Endothelial cell (in vitro differentiated cells): Measurements from ENCODE around the gene PIGQ. TPM values are rescaled to one million over a fixed set of nuclear protein-coding genes. Genes with fewer than 3 reads are reported as not detected.

Source experiments
- DNase-seq: peaks from one replicate; pipeline ENCODE4 v3.0.0; 2021; ENCODE audit warnings: low spot score
- H3K27ac Mint-ChIP-seq: one replicate; pipeline ENCODE4 v1.8.0; 2021; ENCODE audit warnings: mixed read lengths, inconsistent platforms; ENCODE audit not compliant: unreplicated experiment
- H3K27me3 Mint-ChIP-seq: one replicate; pipeline ENCODE4 v1.8.0; 2021; ENCODE audit warnings: mild to moderate bottlenecking, moderate library complexity, mixed read lengths, inconsistent platforms; ENCODE audit not compliant: unreplicated experiment
- H3K36me3 Mint-ChIP-seq: one replicate; pipeline ENCODE4 v1.8.0; 2021; ENCODE audit warnings: mild to moderate bottlenecking, low read depth, mixed read lengths, inconsistent platforms; ENCODE audit not compliant: unreplicated experiment
- H3K4me1 Mint-ChIP-seq: one replicate; pipeline ENCODE4 v1.8.0; 2021; ENCODE audit warnings: mild to moderate bottlenecking, mixed read lengths, inconsistent platforms; ENCODE audit not compliant: unreplicated experiment
- H3K4me3 Mint-ChIP-seq: one replicate; pipeline ENCODE4 v1.8.0; 2021; ENCODE audit warnings: mild to moderate bottlenecking, mixed read lengths, inconsistent platforms; ENCODE audit not compliant: unreplicated experiment
- H3K9me3 Mint-ChIP-seq: one replicate; pipeline ENCODE4 v1.8.0; 2021; ENCODE audit warnings: mixed read lengths, inconsistent platforms; ENCODE audit not compliant: unreplicated experiment
- total RNA-seq: library from RNA; stranded (reverse); fragmentation: NEBNext Ultra II Directional; extraction: Animal tissue kit (Norgen Biotek cat#: 25700); gene quantifications from one replicate; pipeline ENCODE4 v1.2.1, GENCODE V29; 2021; ENCODE audit not compliant: unreplicated experiment
- TF ChIP-seq, protein P1 (sequence below): fragments of 200-600 bp; sonication (generic); IDR thresholded peaks from one replicate; pipeline ENCODE4 v1.5.0; 2021; ENCODE audit warnings: antibody characterized with exemption; ENCODE audit not compliant: unreplicated experiment

Gene PIGQ
- total RNA-seq, 1 donor from 2014 or later, result 38.4 TPM

DNA sequence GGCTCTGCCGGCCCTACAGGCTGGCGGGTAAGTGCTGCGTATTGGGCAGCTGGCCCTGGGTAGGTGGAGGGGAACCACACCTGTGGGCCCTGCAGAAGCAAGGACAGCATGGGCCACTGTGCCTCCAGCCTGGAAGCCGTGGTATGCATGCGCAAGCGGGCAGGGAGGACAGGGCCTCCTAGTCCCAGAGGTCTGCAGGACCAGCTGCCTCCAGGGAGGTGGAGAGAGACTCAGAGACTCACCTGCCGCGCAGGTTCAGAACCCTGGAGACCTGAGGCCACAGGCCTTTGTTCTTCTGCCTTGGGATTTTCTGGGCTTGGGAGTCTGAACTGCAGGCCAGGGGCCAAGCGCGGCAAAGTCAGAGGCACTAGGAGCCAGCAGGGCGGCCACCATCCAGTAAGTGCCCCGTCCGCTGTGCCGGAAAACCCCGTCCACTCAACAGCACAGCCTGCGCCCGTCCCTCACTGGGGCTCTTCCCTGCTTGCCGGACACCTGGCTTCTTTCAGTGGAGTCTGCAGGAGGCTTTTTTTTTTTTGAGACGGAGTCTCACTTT lies 11.3 kb downstream of the PIGQ start:
- no peaks in the 10 kb centered on the region for H3K36me3 Mint-ChIP-seq
- H3K27me3 Mint-ChIP-seq, result peaks cover 4% of the 10 kb centered on the region
- H3K4me1 Mint-ChIP-seq, result peaks cover 4% of the 10 kb centered on the region
- DNase-seq, result no peak
- H3K9me3 Mint-ChIP-seq, result no peaks in the 10 kb centered on the region
- TF ChIP-seq, protein P1, sequence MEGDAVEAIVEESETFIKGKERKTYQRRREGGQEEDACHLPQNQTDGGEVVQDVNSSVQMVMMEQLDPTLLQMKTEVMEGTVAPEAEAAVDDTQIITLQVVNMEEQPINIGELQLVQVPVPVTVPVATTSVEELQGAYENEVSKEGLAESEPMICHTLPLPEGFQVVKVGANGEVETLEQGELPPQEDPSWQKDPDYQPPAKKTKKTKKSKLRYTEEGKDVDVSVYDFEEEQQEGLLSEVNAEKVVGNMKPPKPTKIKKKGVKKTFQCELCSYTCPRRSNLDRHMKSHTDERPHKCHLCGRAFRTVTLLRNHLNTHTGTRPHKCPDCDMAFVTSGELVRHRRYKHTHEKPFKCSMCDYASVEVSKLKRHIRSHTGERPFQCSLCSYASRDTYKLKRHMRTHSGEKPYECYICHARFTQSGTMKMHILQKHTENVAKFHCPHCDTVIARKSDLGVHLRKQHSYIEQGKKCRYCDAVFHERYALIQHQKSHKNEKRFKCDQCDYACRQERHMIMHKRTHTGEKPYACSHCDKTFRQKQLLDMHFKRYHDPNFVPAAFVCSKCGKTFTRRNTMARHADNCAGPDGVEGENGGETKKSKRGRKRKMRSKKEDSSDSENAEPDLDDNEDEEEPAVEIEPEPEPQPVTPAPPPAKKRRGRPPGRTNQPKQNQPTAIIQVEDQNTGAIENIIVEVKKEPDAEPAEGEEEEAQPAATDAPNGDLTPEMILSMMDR, result no peak
- no peak overlapping the region for H3K4me3 Mint-ChIP-seq
- H3K27ac Mint-ChIP-seq, result no peak overlapping the region

DNA sequence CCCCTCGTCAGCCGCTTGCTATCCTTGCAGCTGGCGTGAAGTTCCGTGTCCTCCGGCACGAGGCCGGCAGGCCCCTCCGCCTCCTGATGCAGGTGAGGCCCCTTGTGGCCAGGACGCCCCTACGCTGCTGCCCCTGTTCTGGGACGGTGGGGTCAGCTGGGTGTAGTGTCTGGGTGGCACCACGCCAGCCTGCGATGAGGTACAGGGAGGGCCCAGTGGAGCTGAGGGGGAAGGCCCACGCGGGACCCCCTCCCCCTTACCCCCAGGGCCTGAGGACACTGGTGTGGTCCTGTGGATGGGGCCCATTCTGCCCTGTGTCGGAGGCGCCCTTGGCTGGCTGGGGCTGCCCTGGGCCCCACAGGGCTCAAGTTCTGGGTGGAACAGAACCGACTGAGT lies 12.4 kb downstream of the PIGQ start:
- Mint-ChIP-seq H3K9me3 (no peaks in the 10 kb centered on the region), H3K27ac (no peak overlapping the region), H3K36me3 (no peaks in the 10 kb centered on the region), H3K27me3 (peaks cover 2% of the 10 kb centered on the region), H3K4me3 (no peak overlapping the region), H3K4me1 (no peaks in the 10 kb centered on the region)
- TF ChIP-seq, protein P1, result no peak
- DNase-seq, result no peak

DNA sequence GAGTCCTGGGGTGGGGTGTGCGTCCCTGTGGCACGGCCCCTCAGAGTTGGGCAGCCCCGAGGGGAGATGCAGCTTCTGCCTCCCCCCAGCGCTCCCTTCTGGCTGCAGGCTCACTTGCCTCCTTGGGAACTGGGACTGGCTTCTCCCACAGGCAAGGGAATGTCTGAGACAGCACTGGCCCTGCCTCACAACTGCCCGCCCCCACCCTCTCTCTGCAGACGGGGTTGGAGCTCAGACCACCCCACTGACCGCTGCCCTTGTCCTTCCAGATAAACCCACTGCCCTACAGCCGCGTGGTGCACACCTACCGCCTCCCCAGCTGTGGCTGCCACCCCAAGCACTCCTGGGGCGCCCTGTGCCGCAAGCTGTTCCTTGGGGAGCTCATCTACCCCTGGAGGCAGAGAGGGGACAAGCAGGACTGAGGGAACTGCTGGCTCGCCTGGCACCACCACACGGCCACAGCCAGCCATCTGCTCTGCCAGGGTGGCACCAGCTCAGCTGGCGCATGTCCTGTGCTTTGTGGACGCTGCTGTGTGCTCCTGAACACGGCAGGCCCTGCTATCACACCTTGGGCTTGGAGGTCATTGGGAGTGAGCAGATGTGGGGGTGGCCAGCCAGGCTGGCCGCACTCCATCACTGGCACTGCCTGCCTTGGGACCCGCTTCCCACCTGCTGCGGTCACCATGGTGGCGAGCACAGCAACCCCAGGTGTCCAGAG lies 13.0 kb downstream of the PIGQ start:
- TF ChIP-seq, protein P1, result no peak
- H3K27ac Mint-ChIP-seq, result no peak overlapping the region
- H3K36me3 Mint-ChIP-seq, result no peaks in the 10 kb centered on the region
- no peak for DNase-seq
- H3K4me3 Mint-ChIP-seq, result no peak overlapping the region
- H3K27me3 Mint-ChIP-seq, result peaks cover 2% of the 10 kb centered on the region
- no peaks in the 10 kb centered on the region for H3K9me3 Mint-ChIP-seq
- peaks cover 2% of the 10 kb centered on the region for H3K4me1 Mint-ChIP-seq

DNA sequence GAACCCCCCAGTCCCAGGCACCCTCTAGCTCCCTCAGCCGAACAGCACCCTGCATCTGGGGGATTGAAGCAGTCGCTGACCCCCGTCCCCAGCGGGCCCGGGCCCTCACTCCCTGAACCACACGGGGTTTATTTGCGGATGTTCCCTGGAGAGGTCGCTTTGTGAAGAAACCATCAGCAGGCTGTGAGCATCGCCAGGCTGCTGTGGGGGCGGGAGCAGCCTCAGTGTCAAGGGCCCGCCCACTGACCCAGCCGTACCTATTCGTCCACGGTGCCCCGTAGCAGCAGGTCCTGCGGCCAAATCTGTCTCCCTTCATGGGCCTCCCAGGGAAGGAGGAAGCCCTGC lies 13.7 kb downstream of the PIGQ start:
- Mint-ChIP-seq H3K27me3 (peaks cover 4% of the 10 kb centered on the region), H3K27ac (no peak overlapping the region), H3K4me3 (no peak overlapping the region), H3K4me1 (peaks cover 5% of the 10 kb centered on the region), H3K9me3 (no peaks in the 10 kb centered on the region), H3K36me3 (no peaks in the 10 kb centered on the region)
- TF ChIP-seq, protein P1, result no peak
- DNase-seq, result no peak

DNA sequence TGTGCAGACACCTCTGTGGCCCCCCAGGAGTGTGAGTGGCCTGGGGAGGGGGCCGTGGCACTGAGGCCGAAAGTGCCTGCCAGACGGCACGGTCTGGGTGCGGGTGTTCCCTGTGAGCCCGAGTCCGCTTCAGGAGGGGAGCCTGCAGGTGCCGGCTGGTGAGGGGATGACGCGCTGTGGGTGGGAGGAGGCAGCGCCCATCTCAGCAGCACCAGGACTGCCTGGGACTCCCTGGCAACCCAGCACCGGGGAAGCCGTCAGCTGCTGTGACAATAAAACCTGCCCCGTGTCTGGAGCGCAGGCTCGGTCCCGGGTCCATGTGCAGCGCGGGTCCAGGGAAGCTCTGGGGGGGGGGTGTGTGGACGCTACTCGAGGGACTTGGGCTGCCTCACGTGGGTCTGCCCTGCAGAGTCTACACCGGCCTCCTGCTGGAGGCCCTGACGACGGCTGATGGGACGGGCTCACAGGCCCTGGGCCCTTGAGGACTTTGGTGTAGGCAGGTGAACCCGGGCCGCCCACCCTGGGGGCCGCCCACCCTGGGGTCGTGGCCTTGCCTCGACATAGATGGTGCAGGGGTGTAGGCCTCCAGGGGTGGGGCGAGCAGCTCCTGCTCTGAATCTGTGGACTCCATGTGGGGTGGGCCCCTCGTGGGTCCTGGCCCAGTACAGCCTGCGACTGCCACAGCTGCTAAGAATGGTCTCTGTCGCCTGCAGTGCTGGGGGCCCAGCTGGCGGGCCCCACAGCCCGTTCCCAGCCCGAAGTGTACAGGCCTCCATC lies 14.2 kb downstream of the PIGQ start:
- Mint-ChIP-seq H3K4me1 (peaks cover 8% of the 10 kb centered on the region), H3K27ac (no peak overlapping the region), H3K36me3 (no peaks in the 10 kb centered on the region), H3K9me3 (no peaks in the 10 kb centered on the region), H3K4me3 (no peak overlapping the region), H3K27me3 (peaks cover 4% of the 10 kb centered on the region)
- TF ChIP-seq, protein P1, result no peak
- no peak for DNase-seq
